HEK293 (cell line): ENCODE measurements around the gene CNRIP1.

Experiments used
- KLF1 ChIP-seq: fragments of 450-650 bp; formaldehyde crosslinking; IDR thresholded peaks from 2 replicates; pipeline ENCODE4 v1.5.1; 2016; ENCODE audit warnings: missing biosample characterization, missing genetic modification characterization
- RBAK ChIP-seq: fragments of 450-650 bp; formaldehyde crosslinking; IDR thresholded peaks from 2 replicates; pipeline ENCODE4 v1.5.1; 2016; ENCODE audit warnings: missing biosample characterization, missing genetic modification characterization
- REPIN1 ChIP-seq: fragments of 450-650 bp; formaldehyde crosslinking; IDR thresholded peaks from 2 replicates; pipeline ENCODE4 v1.5.1; 2017; ENCODE audit warnings: missing biosample characterization, missing genetic modification characterization, low read depth
- ZNF138 ChIP-seq: fragments of 450-650 bp; formaldehyde crosslinking; IDR thresholded peaks from 2 replicates; pipeline ENCODE4 v1.5.1; 2016; ENCODE audit warnings: missing biosample characterization, missing genetic modification characterization, borderline replicate concordance
- ZNF157 ChIP-seq: fragments of 450-650 bp; formaldehyde crosslinking; IDR thresholded peaks from 2 replicates; pipeline ENCODE4 v1.5.1; 2016; ENCODE audit warnings: missing biosample characterization, missing genetic modification characterization
- ZNF561 ChIP-seq: fragments of 450-650 bp; IDR thresholded peaks from 2 replicates; pipeline ENCODE4 v1.5.1; 2018; ENCODE audit warnings: missing biosample characterization, missing genetic modification characterization, borderline replicate concordance
- ZNF580 ChIP-seq: fragments of 450-650 bp; formaldehyde crosslinking; IDR thresholded peaks from 2 replicates; pipeline ENCODE4 v1.5.1; 2016; ENCODE audit warnings: missing biosample characterization, missing genetic modification characterization
- ZNF664 ChIP-seq: fragments of 450-650 bp; formaldehyde crosslinking; IDR thresholded peaks from 2 replicates; pipeline ENCODE4 v1.5.1; 2016; ENCODE audit warnings: missing biosample characterization, missing genetic modification characterization
- ZNF785 ChIP-seq: fragments of 450-650 bp; formaldehyde crosslinking; IDR thresholded peaks from 2 replicates; pipeline ENCODE4 v1.5.1; 2016; ENCODE audit warnings: missing biosample characterization, missing genetic modification characterization
- TF ChIP-seq, protein P1 (sequence below): fragments of 450-650 bp; formaldehyde crosslinking; IDR thresholded peaks from 2 replicates; pipeline ENCODE4 v1.5.1; 2016; ENCODE audit warnings: missing biosample characterization, missing genetic modification characterization, borderline replicate concordance
- TF ChIP-seq, protein P2 (sequence below): fragments of 450-650 bp; formaldehyde crosslinking; IDR thresholded peaks from 2 replicates; pipeline ENCODE4 v1.5.1; 2016; ENCODE audit warnings: missing biosample characterization, missing genetic modification characterization

DNA sequence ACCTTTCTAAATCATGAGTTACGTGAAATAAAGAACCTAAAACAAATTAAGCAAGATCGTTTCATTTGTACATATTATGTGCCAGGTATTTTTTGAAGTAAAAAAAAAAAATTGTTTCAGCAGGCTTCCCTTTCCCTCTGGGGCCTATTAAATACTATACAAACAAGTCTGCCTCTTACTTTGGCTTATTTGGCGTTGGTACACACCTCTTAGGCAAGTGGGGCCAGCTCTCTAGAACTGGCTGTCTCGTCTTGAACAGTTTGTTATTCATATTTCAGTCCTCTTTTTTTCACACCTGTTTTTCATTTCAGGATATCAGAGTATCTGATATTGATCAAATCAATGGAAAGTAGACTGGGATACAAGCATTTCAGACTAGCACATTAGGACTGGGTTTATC is 40.1 kb downstream of the CNRIP1 start:
- TF ChIP-seq, protein P1, sequence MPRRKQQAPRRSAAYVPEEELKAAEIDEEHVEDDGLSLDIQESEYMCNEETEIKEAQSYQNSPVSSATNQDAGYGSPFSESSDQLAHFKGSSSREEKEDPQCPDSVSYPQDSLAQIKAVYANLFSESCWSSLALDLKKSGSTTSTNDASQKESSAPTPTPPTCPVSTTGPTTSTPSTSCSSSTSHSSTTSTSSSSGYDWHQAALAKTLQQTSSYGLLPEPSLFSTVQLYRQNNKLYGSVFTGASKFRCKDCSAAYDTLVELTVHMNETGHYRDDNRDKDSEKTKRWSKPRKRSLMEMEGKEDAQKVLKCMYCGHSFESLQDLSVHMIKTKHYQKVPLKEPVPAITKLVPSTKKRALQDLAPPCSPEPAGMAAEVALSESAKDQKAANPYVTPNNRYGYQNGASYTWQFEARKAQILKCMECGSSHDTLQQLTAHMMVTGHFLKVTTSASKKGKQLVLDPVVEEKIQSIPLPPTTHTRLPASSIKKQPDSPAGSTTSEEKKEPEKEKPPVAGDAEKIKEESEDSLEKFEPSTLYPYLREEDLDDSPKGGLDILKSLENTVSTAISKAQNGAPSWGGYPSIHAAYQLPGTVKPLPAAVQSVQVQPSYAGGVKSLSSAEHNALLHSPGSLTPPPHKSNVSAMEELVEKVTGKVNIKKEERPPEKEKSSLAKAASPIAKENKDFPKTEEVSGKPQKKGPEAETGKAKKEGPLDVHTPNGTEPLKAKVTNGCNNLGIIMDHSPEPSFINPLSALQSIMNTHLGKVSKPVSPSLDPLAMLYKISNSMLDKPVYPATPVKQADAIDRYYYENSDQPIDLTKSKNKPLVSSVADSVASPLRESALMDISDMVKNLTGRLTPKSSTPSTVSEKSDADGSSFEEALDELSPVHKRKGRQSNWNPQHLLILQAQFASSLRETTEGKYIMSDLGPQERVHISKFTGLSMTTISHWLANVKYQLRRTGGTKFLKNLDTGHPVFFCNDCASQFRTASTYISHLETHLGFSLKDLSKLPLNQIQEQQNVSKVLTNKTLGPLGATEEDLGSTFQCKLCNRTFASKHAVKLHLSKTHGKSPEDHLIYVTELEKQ (tag by site-specific recombination): no peak
- no peak for TF ChIP-seq REPIN1 (tag by site-specific recombination)
- no peak for TF ChIP-seq ZNF138 (tag by site-specific recombination)
- TF ChIP-seq, protein P2, sequence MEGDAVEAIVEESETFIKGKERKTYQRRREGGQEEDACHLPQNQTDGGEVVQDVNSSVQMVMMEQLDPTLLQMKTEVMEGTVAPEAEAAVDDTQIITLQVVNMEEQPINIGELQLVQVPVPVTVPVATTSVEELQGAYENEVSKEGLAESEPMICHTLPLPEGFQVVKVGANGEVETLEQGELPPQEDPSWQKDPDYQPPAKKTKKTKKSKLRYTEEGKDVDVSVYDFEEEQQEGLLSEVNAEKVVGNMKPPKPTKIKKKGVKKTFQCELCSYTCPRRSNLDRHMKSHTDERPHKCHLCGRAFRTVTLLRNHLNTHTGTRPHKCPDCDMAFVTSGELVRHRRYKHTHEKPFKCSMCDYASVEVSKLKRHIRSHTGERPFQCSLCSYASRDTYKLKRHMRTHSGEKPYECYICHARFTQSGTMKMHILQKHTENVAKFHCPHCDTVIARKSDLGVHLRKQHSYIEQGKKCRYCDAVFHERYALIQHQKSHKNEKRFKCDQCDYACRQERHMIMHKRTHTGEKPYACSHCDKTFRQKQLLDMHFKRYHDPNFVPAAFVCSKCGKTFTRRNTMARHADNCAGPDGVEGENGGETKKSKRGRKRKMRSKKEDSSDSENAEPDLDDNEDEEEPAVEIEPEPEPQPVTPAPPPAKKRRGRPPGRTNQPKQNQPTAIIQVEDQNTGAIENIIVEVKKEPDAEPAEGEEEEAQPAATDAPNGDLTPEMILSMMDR: no peak
- TF ChIP-seq ZNF664 (tag by site-specific recombination): no peak
- TF ChIP-seq RBAK (tag by site-specific recombination): no peak
- TF ChIP-seq ZNF580 (tag by site-specific recombination): no peak
- TF ChIP-seq KLF1 (tag by site-specific recombination): no peak
- TF ChIP-seq ZNF157 (tag by site-specific recombination): no peak
- TF ChIP-seq ZNF785: no peak
- no peak for TF ChIP-seq ZNF561 (tag by site-specific recombination)
